Measurements from ENCODE around the gene ZBED3. TPM values are rescaled to one million over a fixed set of nuclear protein-coding genes. Genes with fewer than 3 reads are reported as not detected.

ZBED3 gene
- total RNA-seq, 1 experiment from 2014 or later, result 6.8 TPM

GRCh38 chr5:77031891-77032290 is 55.2 kb downstream of the ZBED3 start:
- no TSS peak for BruUV-seq (replicated peaks)
- in situ Hi-C loops (cut with HindIII; ENCODE audit: low pct_unique_long_range_greater_than_20kb, low sequenced_read_pairs), result no loop called here
- H3K9me3 ChIP-seq (ENCODE audit: control insufficient read depth, insufficient read depth, low read depth, low read length), result peaks cover 18% of the 10 kb centered on the region; the same call in 1 of the 2 replicates
- H3K4me1 ChIP-seq (ENCODE audit: control insufficient read depth, insufficient read depth, low read length), result peaks cover 8% of the 10 kb centered on the region
- intact Hi-C loops (cut with micrococcal nuclease; ENCODE audit: unreplicated experiment), result no loop called here
- no peaks in the 10 kb centered on the region for H3K27me3 ChIP-seq (ENCODE audit: control insufficient read depth, insufficient read depth, low read length)
- POLR2A ChIA-PET, result no interaction called here
- peak overlapping the region; percentile 94; the same call in 1 of the 2 replicates for H3K27ac ChIP-seq (ENCODE audit: low read length)
- TF ChIP-seq SIN3A (IDR thresholded peaks at IDR 0.05; ENCODE audit: borderline replicate concordance, insufficient read depth, low read depth, low read length) (no peak), CTCF (IDR thresholded peaks at IDR 0.05) (no peak), POLR2AphosphoS5 (IDR thresholded peaks at IDR 0.05; ENCODE audit: low read depth, low read length) (no peak), REST (IDR thresholded peaks at IDR 0.05; ENCODE audit: insufficient read depth in 1 of 2, low read depth in 2 of 2, low read length in 1 of 2) (no peak), TCF7L2 (IDR thresholded peaks at IDR 0.05; ENCODE audit: low read depth, low read length) (no peak)
- H3K36me3 ChIP-seq (ENCODE audit: control insufficient read depth, insufficient read depth, low read length), result peaks cover 9% of the 10 kb centered on the region
- H3K4me3 ChIP-seq (ENCODE audit: low read depth in 2 of 2, low read length in 2 of 2), result peak overlapping the region; percentile 84 to 89
- DNase-seq (ENCODE audit: low read depth, low spot score), result no peak
- CTCF ChIA-PET, result no interaction called here
- ATAC-seq, result no peak

- CTCF ChIA-PET, result interaction anchor here (0.8 kb wide), 1 partner anchor 14 kb away, joined by 3 read pairs; no protein-coding TSS in a partner anchor
- peaks cover 18% of the 10 kb centered on the region; the same call in 1 of the 2 replicates for H3K9me3 ChIP-seq (ENCODE audit: control insufficient read depth, insufficient read depth, low read depth, low read length)
- H3K36me3 ChIP-seq (ENCODE audit: control insufficient read depth, insufficient read depth, low read length), result peaks cover 3% of the 10 kb centered on the region
- peak within 1 kb of the TSS; percentile 94 for H3K27ac ChIP-seq (ENCODE audit: low read length)
- H3K4me3 ChIP-seq (ENCODE audit: low read depth in 2 of 2, low read length in 2 of 2), result peak within 1 kb of the TSS; percentile 84 to 89
- in situ Hi-C loops (cut with HindIII; ENCODE audit: low pct_unique_long_range_greater_than_20kb, low sequenced_read_pairs) (no loop called here), intact Hi-C loops (cut with micrococcal nuclease; ENCODE audit: unreplicated experiment) (no loop called here)
- H3K27me3 ChIP-seq (ENCODE audit: control insufficient read depth, insufficient read depth, low read length), result no peaks in the 10 kb centered on the region
- BruUV-seq (replicated peaks), result TSS peak; percentile 81
- peak; percentile 92 for TF ChIP-seq POLR2AphosphoS5 (IDR thresholded peaks at IDR 0.05; ENCODE audit: low read depth, low read length)
- 0 out of 4 replicates have a peak, but pooled peaks of 1 of the 2 experiments have one; percentile 60 for TF ChIP-seq REST (IDR thresholded peaks at IDR 0.05; ENCODE audit: insufficient read depth in 1 of 2, low read depth in 2 of 2, low read length in 1 of 2)
- no peak for TF ChIP-seq TCF7L2 (IDR thresholded peaks at IDR 0.05; ENCODE audit: low read depth, low read length)
- POLR2A ChIA-PET, result interaction anchor here (0.6 kb wide), 1 partner anchor 106 kb away, joined by 3 read pairs; no protein-coding TSS in a partner anchor
- ATAC-seq (peak; percentile 100), DNase-seq (ENCODE audit: low read depth, low spot score) (peak; percentile 70)
- peaks cover 8% of the 10 kb centered on the region for H3K4me1 ChIP-seq (ENCODE audit: control insufficient read depth, insufficient read depth, low read length)
Measured at GRCh38 chr5:77030097-77031071, 56.7 kb downstream of the ZBED3 start, which contains the start of gene AGGF1. Gene AGGF1, plus strand, starts transcription at chr5:77030404. Its CDS starts 363 bp downstream, at chr5:77030767.

Measured in Panc1 (cell line).